ENCODE measurements around the gene PDLIM7. TPM values are rescaled to one million over a fixed set of nuclear protein-coding genes. Genes with fewer than 3 reads are reported as not detected.

Gene PDLIM7
- polyA plus RNA-seq, 1 of the 3 experiments (the other 2 are of a cell fraction) = 206 TPM

DNA sequence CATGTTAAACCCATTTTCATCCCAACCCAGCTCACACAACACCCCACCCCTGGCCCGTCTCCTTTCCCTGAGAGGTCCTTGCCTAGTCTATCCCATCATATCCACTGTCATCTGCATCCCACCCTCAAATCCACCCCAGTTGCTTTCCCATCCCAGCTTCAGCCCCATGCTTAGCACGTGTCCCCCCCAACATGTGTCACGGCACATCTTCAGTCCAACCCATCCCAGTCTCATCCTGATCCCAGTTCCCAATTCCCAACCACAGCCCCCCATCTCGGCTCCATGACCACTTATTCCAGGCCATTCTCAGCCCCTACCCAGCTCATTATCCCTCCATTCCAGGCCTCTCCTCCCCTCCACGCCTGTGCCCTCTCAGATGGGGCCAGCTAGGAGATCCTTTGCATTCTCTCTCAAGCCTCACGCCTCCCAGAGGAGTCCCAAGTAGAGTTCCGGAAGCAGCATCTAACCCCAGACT, 23.4 kb downstream of the PDLIM7 start:
- WGBS (ENCODE audit: low lambda C conversion rate) = 82% methylated on average over 7 of the region's 7 CpGs
- Histone ChIP-seq H3K9ac (no peak overlapping the region), H4K20me1 (ENCODE audit: insufficient read depth) (peaks cover 37% of the 10 kb centered on the region), H3K79me2 (ENCODE audit: insufficient read depth) (peaks cover 39% of the 10 kb centered on the region), H2AFZ (ENCODE audit: low read depth) (no peak overlapping the region), H3K4me1 (ENCODE audit: control insufficient read depth in 1 of 2, insufficient read depth in 2 of 2, low read depth in 1 of 2, low read length in 1 of 2) (peaks cover 31 to 77% of the 10 kb centered on the region in 2 experiments), H3K27ac (ENCODE audit: low read depth in 2 of 2, low read length in 1 of 2) (peak overlapping the region; percentile 41 to 45; a peak in 2 of 4 replicates), H3K27me3 (ENCODE audit: insufficient read depth) (no peaks in the 10 kb centered on the region), H3K9me3 (no peaks in the 10 kb centered on the region), H3K9me2 (no peaks in the 10 kb centered on the region), H3K4me3 (ENCODE audit: low read depth in 2 of 2, low read length in 1 of 2) (peak overlapping the region in 1 of 2 experiments; percentile 96; a peak in 1 of 4 replicates), H3K36me3 (replicated peaks in 1 of 2; ENCODE audit: control insufficient read depth in 1 of 2, insufficient read depth in 2 of 2, low read length in 1 of 2) (peaks cover 5 to 14% of the 10 kb centered on the region in 2 experiments), H3F3A (replicated peaks; ENCODE audit: insufficient read depth) (peaks cover 44% of the 10 kb centered on the region), H3K4me2 (no peak overlapping the region)
- TF ChIP-seq FOSL2 (IDR thresholded peaks at IDR 0.05; ENCODE audit: borderline replicate concordance, low read depth) (no peak), NFIC (IDR thresholded peaks at IDR 0.05; ENCODE audit: borderline replicate concordance) (no peak), ELF1 (IDR thresholded peaks at IDR 0.05) (no peak), NRF1 (IDR thresholded peaks at IDR 0.05; ENCODE audit: low read depth, low read length) (no peak), TCF12 (IDR thresholded peaks at IDR 0.05) (no peak), SMC3 (IDR thresholded peaks at IDR 0.05; ENCODE audit: low read depth, low read length) (no peak)
- TF ChIP-seq, protein P1, sequence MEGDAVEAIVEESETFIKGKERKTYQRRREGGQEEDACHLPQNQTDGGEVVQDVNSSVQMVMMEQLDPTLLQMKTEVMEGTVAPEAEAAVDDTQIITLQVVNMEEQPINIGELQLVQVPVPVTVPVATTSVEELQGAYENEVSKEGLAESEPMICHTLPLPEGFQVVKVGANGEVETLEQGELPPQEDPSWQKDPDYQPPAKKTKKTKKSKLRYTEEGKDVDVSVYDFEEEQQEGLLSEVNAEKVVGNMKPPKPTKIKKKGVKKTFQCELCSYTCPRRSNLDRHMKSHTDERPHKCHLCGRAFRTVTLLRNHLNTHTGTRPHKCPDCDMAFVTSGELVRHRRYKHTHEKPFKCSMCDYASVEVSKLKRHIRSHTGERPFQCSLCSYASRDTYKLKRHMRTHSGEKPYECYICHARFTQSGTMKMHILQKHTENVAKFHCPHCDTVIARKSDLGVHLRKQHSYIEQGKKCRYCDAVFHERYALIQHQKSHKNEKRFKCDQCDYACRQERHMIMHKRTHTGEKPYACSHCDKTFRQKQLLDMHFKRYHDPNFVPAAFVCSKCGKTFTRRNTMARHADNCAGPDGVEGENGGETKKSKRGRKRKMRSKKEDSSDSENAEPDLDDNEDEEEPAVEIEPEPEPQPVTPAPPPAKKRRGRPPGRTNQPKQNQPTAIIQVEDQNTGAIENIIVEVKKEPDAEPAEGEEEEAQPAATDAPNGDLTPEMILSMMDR (IDR thresholded peaks at IDR 0.05) = no peak
- TF ChIP-seq, protein P2, sequence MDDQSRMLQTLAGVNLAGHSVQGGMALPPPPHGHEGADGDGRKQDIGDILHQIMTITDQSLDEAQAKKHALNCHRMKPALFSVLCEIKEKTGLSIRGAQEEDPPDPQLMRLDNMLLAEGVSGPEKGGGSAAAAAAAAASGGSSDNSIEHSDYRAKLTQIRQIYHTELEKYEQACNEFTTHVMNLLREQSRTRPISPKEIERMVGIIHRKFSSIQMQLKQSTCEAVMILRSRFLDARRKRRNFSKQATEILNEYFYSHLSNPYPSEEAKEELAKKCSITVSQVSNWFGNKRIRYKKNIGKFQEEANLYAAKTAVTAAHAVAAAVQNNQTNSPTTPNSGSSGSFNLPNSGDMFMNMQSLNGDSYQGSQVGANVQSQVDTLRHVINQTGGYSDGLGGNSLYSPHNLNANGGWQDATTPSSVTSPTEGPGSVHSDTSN (IDR thresholded peaks at IDR 0.05) = no peak
- TF ChIP-seq, protein P3, sequence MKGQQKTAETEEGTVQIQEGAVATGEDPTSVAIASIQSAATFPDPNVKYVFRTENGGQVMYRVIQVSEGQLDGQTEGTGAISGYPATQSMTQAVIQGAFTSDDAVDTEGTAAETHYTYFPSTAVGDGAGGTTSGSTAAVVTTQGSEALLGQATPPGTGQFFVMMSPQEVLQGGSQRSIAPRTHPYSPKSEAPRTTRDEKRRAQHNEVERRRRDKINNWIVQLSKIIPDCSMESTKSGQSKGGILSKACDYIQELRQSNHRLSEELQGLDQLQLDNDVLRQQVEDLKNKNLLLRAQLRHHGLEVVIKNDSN (IDR thresholded peaks at IDR 0.05; ENCODE audit: borderline replicate concordance, low read depth) = no peak
- CTCF ChIA-PET = interaction anchor here (1.4 to 20.3 kb wide), 6 partner anchors 9 to 70 kb away, joined by 3 to 215 read pairs (median 20); partner anchors contain the start of gene PDLIM7
- DNase-seq = no peak
- POLR2A ChIA-PET = interaction anchor here (0.8 to 1.1 kb wide), 5 partner anchors 9 to 21 kb away, joined by 3 to 5 read pairs (median 3); no protein-coding TSS in a partner anchor

DNA sequence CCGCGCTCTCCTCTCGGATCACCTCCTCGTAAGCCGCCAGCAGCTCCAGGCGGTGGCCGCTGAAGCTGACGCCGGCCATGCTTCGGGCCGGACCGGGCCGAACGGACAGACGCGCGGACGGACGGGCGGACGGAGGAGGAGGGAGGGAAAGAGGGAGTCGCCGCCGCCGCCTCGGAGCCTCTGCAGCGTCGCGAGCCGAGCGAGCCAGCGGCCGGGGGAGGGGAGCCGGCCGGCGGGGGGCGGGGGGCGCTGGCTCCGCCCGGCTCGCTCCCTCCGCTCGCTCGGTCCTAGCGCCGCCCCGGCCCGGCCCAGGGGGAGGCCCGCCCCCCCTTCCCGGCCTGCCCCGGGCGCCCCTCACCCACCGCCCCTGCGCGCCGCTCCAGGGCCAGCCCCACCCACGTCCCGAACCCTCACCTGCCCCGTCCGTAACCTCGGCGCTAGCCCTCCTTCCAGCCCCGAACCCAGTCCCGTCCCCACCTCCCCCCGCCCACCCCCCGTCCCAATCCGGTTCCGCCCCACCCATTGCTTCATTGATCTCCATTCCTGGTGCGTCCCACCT, 23.9 kb downstream of the PDLIM7 start, which contains the start of gene DBN1:
Gene DBN1, minus strand, starts transcription at position 192 of the 559 bp plus-strand sequence. Its CDS starts 113 bp downstream, at position 79.
- peak within 1 kb of the TSS; percentile 96 for H3K4me3 ChIP-seq (ENCODE audit: low read depth in 2 of 2, low read length in 1 of 2)
- TF ChIP-seq, protein P1 (IDR thresholded peaks at IDR 0.05) = no peak
- TF ChIP-seq SIN3A (IDR thresholded peaks at IDR 0.05; ENCODE audit: borderline replicate concordance, low read depth, low read length) (peak; percentile 58; the same call in 1 of the 2 replicates), RFX5 (IDR thresholded peaks at IDR 0.05; ENCODE audit: low read length) (no peak), POLR2AphosphoS5 (IDR thresholded peaks at IDR 0.05; ENCODE audit: low read depth, low read length) (peak; percentile 82; the same call in 1 of the 2 replicates), YY1 (IDR thresholded peaks at IDR 0.05; ENCODE audit: low read depth) (no peak), TAF1 (IDR thresholded peaks at IDR 0.05; ENCODE audit: borderline replicate concordance, low read depth, low read length) (peak; percentile 73; the same call in 1 of the 2 replicates)
- peaks cover 39% of the 10 kb centered on the region for H3F3A ChIP-seq (replicated peaks; ENCODE audit: insufficient read depth)
- H2AFZ ChIP-seq (ENCODE audit: low read depth) = no peak within 1 kb of the TSS
- H4K20me1 ChIP-seq (ENCODE audit: insufficient read depth) = peaks cover 42% of the 10 kb centered on the region
- H3K9ac ChIP-seq = peak within 1 kb of the TSS; percentile 81
- H3K27ac ChIP-seq (ENCODE audit: low read depth in 2 of 2, low read length in 1 of 2) = peak within 1 kb of the TSS; percentile 52 to 92; a peak in 3 of 4 replicates
- H3K36me3 ChIP-seq (replicated peaks in 1 of 2; ENCODE audit: control insufficient read depth in 1 of 2, insufficient read depth in 2 of 2, low read length in 1 of 2) = peaks cover 5 to 15% of the 10 kb centered on the region in 2 experiments
- no peaks in the 10 kb centered on the region for H3K9me3 ChIP-seq
- WGBS (ENCODE audit: low lambda C conversion rate) = 8% methylated on average over 18 of the region's 69 CpGs
- peak within 1 kb of the TSS; percentile 100 for H3K4me2 ChIP-seq
- no peaks in the 10 kb centered on the region for H3K27me3 ChIP-seq (ENCODE audit: insufficient read depth)
- H3K9me2 ChIP-seq = no peaks in the 10 kb centered on the region
- H3K79me2 ChIP-seq (ENCODE audit: insufficient read depth) = peaks cover 45% of the 10 kb centered on the region
- ChIA-PET POLR2A (interaction anchor here (0.8 to 4.6 kb wide), 7 partner anchors 9 to 22 kb away, joined by 3 to 43 read pairs (median 3); partner anchors contain the start of gene PDLIM7), CTCF (interaction anchor here (0.9 to 20.3 kb wide), 13 partner anchors 8 to 103 kb away, joined by 3 to 215 read pairs (median 5); partner anchors contain the start of gene PDLIM7)
- H3K4me1 ChIP-seq (ENCODE audit: control insufficient read depth in 1 of 2, insufficient read depth in 2 of 2, low read depth in 1 of 2, low read length in 1 of 2) = peaks cover 35 to 76% of the 10 kb centered on the region in 2 experiments; a peak in 3 of 4 replicates
- DNase-seq = peak; percentile 98
